NCI-H1436 (cell line): ENCODE data around the gene CEP170.
A peak's percentile ranks its signal among the peaks of the same experiment; 100 is the strongest.
"Not testable (repeated sequence)": the region's sequence is repeated elsewhere in the genome, so short reads cannot be mapped to it uniquely, and the experiment has no call there.

ENCODE experiments used
- DNase-seq: peaks from one replicate; lab custom pipeline; 2025; lab: John Stamatoyannopoulos, UW

The CEP170 gene

DNA sequence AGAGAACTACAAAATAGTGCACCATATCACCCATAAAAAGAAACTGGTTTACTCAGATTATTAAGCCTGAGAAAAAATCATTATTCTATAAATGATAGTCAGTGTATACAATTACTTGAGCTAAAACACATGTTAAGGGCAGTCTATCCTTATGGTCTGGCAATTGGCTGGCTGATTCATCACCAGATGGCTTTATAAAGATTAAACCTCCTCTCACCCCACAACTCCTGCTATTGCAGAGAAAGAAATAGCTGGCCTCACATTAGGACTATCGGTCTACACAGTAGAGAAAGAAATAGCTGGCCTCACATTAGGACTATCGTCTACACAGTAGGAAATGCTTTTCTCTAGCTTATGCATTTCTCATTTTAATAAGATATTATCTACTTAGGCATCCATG is 21.2 kb downstream of the CEP170 start:
- DNase-seq, result no peak

DNA sequence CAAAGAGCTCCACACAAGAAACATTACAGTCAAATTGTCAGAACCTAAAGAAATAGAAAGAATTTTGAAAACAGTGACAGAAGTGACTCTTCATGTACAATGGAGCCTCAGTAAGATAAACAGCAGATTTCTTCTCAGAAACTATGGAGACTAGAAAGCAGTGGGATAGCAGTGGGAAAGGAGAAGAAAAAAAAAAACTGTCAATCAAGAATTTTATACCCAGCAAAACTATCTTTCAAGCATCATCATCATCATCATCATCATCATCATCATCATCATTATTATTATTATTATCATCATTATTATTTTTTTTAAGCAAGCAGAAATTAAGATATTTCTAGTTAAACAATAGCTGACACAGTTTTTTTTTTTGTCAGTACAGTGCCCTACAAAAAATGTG is 24.2 kb downstream of the CEP170 start:
- peak; percentile 56 for DNase-seq

DNA sequence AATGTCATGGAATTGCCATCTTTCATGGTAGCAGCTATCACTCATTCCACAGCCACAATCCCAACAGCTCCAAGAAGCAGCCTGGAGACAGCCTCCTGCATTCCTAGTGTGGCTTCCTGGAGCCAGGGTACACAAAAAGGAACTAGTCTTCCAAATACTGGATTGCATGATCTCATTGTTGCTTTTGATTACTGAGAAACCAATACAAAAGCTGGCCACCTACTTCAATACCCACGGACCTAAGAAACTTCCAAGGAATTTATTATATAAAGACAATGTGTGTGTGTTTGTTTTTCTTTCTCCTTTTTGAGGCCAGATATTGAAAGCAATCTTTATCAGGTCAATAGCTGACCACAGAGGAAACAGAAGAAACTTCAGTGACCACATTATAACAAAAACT is 25.6 kb downstream of the CEP170 start:
- DNase-seq, result no peak

DNA sequence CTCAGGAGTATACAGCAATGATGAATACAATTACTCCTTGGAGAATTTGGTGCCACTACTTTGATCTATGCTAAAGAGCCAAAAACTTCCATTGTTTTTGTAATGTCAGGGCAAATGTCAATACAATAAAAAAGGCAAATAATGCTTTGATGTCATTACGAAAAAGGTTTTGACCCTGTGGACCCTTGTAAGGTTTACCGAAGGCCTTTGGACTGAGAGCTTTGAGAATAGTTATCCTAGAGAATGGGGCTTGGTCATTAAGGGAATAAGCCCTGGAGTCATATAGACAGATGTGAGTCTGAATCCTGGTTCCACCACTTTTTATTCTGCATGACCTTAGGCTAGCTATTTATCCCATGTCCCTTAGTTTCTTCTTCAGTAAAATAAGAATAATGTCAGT is 27.5 kb downstream of the CEP170 start:
- no peak for DNase-seq

DNA sequence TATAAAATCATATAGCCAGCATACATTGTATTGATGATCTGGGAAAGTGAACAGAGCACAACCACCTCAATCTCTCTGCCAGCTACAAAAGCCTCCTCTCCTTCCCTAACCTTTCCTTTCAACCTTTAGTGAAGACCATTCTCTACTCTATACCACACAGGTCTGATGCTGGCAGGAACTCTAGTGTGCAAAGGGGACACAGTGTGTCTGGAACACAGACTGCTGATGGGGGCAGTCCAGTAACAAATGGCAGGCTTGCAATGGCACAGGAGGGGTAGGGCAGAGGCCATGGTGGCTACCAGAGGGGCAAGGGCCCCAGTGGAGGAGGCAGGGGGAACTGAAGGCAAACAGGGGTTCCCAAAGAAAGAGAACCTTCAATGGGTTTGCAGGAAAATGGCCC is 37.0 kb downstream of the CEP170 start:
- no peak for DNase-seq

DNA sequence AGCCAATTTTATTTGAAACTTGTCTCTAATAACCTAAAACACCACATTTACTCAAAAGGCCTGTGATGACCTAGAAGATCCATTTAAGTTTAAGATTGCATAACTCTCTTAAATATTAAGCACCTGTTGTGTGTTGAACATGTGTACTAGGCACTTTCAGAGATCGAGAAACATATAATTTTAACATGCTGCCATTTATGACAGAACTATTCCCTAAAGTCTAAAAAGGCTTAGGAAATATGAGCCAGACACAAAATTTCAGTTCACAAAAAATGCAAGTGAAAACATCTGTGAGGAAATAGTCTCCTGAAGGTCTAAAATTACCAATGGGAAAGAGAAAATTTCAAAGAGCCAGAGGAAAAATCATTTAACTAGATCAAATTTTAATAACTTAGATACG is 37.7 kb downstream of the CEP170 start:
- no peak for DNase-seq

DNA sequence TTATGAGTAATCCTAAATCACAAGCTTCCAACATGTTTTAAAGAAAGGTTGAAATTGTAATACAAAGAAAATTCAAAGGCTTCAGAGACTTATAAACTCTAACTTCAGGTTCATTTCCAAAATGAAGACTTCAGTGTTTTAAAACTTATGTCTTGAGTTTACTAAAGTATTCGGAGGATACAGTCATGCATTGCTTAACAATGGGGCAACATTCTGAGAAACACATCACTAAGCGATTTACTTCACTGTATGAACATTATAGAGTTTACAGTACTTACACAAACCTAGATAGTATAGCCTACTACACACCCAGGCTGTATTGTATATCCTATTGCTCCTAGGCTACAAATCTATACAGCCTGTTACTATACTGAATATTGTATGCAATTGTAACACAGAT is 38.3 kb downstream of the CEP170 start:
- no peak for DNase-seq

DNA sequence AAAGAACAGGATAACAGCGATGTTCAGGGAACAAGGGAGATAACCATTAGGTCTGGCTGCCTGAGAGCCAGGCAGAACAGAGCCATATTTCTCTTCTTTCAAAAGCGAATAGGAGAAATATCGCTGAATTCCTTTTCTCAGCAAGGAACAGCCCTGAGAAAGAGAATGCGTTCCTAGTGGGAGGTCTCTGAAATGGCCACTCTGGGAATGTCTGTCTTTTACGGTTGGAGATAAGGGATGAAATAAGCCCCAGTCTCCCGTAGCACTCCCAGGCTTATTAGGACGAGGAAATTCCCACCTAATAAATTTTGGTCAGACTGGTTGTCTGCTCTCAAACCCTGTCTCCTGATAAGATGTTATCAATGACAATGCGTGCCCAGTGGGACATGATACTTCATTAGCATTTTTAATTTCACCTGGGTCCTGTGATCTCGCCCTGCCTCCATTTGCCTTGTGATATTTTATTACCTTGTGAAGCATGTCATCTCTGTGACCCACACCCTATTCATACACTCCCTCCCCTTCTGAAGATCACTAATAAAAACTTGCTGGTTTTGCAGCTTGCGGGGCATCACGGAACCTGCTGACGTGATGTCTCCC is 39.7 kb downstream of the CEP170 start:
- DNase-seq, result not testable (repeated sequence)

DNA sequence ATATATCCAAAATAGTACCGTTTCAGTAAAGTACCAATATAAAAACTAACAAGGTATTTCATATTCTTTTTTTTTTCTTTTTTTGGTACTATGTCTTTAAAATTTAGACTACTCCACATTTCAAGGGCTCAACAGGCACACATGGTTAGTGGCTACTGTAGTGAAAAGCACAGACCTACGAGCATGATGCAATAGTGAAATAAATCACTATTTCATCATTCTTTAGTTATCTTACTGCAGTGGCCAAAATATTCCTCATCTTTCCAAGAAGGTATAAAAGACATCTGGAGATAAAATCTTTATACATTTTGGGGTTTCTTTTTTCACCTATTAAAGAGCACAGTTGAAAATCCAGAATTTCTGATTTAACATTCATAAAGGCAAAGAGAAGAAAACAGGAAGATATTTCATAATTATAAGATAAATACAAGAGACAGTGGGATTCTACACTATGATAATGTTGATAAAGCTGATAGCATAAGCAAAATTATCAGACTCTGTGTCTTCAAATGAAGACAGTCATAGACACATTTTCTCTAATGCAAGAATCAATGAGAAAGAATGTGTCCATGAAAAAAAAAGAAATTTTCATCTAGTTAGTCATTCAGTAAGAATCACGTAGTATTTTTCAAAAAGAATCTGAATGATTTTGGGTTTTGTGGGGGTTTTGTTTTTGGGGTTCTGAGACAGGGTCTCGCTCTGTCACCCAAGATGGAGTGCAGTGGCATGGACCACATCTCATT is 41.9 kb downstream of the CEP170 start:
- no peak for DNase-seq

DNA sequence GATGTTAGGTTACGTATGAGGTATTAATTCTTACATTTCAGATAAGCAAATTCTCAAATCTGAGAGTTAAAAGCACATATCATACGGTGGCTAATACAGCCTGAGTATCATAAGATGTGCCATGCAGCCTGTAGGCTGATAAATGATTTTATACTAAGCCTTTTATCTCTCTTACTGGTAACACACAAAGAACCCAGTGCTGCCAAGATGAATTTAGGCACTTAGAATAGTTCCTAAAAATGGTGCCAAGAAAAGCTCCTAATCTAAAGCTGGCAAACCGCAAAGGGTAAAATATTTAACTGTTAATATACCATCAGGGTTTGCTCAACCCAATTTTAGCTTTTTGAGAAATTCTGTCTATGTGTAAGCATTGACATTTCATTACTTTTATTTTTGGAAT is 43.1 kb downstream of the CEP170 start:
- DNase-seq, result not testable (repeated sequence)

DNA sequence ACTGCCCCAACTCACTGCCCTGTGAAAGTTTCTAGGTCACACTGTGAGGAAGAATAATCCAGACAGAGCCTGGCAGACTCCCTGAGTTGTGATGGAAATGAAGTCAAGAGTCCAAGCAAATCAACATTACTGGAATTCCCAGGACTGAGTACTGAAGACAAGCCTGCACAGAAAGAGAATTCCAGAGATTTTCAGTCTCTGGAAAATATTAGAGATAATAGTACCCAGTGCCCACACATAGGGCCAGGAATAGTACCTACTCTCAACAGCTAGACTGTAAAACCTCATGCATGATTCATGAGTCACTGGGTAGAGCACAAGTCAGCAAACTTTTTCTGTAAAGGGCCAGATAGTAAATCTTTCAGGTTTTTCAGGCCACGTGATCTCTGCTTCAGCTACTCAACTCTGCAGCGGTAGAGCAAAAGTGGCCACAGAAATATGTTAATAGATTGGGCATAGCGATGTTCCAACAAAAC is 50.0 kb downstream of the CEP170 start:
- DNase-seq, result not testable (repeated sequence)

DNA sequence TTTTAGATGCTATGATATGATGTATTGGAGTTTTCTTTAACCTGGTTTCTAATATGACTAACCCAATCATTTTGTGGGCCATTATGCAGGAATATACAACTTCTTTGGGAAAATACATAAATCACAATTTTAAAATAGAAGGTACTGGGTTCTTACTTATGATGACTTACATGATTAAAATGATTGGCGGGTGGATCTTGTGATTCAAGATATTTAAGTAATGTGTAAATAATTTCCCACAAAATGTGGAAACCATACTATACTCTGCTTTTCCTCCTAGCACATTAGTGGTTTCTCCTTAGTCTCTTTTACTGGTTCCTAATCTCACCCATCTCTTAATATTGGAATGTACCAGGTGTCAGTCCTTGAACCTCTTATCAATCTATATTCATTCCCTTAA is 50.7 kb downstream of the CEP170 start:
- not testable (repeated sequence) for DNase-seq

DNA sequence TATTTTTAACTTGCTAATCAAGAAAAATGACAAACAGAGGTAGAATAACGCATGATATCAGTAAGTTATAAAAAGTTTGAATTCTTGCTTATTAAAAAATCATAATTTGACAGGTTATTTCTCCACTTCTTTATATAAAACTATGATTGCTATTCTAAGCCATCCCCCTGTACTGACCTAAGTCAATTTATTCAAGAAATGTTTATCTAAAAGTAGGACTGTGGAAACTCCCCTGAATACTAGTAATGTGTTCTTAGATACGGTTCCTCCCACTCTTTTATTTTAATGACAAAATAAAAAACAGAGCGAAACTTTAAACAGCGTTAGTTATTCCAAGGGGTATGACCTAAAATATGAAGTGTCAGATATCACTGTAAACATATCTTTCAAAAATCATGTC is 51.9 kb downstream of the CEP170 start:
- DNase-seq, result not testable (repeated sequence)

DNA sequence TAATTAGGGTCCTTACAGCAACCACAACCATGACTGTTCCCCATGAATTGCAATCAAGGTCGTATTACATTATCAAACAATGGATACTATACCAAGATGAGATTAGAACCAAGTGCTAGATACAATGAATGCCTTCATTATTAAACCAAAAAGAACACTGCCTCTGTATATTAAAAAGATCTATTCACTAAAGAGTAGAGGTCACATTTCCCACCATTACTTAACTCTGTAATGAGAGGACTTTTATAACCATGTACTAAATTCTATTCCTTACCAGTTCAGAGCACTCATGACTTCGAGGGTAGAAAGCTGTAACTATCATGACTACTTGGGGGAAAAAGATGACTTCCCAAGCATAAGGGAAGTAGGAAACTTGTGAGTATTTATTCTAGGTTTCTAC is 53.8 kb downstream of the CEP170 start:
- DNase-seq, result not testable (repeated sequence)

DNA sequence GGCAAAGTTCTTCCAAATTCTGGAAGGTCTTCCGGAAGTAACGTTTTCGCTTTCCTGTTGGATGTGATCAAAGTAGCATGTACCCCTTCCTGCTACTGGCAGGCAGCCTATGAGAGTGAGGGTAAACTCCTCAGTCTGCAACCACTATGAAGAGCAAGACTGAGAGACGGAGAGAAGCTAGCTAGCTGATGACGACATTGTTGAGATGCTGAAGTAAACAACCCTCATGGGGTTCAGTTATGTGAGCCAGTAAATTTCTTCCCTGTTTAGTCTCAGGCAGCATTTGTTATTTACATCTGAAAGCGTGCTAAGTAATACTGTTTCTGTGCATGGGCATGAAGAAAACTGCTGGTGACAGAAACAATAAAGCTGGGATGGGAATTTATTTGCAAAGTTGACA is 57.6 kb downstream of the CEP170 start:
- DNase-seq, result not testable (repeated sequence)

DNA sequence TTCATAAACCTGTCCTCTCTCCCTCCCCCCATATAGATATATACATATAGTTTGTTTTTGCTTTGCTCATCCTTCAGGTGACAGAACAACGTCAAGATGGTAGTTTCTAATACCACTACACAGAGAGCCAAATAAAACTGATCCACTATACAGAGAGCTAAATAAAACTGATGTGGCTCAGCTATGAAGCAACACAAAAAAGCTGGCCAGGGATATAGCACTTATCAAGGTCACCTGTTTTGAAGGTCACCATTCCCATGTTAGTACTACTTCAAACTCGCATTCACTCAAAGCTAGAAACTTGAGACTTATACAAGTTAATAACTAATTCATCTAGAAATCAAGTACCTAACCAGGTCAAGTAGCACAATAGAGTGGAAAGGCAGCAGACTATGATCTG is 61.8 kb downstream of the CEP170 start:
- DNase-seq, result not testable (repeated sequence)

DNA sequence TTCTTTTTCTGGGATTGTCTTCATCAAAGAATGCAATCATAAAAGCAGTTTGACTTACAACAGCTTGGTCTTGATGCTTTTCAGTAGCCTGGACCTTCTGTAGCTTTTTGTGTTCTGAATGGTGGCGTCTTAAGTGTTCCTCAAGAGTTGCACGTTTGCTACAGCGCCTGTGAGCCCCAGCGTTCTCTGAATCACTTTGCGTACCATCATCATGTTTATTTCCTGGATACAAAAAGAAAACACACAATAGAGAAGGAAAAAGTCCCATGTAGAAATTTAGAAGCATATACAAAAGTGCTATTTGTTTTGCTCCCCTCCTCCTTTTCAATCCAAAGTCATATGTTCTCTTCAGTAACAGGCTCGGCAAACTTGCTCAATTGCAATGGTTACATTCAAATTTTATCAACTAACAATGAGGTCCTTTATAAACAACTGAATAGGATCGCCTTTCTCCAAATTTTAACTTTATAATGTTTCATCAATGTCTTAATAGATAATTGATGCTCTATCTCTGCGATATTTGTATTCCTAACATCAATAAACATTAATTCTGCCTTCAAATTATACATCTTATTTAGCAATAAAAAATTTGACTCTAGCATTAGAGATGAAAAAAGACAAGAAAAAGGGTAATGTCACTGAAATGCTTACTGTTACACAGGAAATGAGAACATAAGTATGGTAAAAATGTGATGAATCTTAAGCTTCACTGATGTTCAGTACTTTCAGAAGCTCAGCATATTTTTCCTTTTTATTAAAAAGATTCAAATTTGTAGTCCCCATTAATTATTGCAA is 68.7 kb downstream of the CEP170 start:
- not testable (repeated sequence) for DNase-seq

DNA sequence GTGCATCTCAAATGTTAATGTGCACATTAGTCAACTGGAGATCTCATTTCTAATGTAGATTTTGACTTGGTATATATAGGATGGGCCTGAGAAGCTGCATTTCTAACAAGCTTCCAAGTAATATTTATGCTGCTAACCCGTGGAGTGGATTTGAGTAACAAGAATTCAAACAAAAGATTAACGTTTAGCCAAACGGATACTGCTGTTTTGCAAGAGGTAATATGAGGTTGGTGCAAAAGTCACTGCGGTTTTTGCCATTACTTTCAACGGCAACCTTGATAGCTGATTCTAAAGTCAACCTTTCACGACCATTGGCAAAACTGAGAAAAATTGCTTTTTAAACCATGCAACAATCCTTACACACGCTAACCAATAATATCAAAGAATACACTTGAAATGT is 70.3 kb downstream of the CEP170 start:
- not testable (repeated sequence) for DNase-seq

DNA sequence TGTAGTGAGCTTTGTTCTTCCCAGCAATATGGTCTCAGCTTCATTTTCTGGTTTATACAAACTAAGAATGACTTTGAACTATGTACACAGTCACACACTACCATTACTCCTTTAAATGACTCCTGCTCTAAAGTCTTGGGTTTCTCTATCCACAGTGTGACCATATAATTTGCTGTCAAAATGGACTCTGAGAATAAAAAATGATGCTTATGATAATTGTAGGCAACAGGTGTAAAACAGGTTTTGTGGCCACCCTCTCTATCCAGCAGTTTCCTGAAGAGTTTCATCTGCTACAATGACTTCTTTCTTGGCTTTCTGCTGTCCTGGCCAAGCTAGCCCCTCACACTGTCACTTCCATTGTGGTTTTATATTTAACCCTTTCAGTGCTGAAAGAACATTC is 71.4 kb downstream of the CEP170 start:
- DNase-seq, result not testable (repeated sequence)

DNA sequence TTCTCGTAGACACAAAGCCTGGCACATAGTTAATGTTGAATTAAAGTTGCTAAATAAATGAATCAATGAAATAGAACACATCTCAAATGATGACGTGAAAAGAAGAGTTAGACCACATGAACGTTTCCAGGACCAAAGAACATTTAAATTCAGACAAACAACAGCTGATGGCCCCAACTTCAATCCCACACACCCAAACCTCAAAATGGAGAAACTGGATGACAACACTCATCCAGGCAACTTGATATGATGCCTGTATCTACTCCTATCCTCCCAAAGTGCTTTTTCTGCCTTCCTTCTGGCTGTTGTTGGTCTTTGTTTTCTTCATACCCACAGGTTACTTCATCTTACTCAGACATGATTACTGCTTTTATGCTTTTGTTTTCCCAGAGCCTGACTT is 71.9 kb downstream of the CEP170 start:
- DNase-seq, result peak; percentile 36

DNA sequence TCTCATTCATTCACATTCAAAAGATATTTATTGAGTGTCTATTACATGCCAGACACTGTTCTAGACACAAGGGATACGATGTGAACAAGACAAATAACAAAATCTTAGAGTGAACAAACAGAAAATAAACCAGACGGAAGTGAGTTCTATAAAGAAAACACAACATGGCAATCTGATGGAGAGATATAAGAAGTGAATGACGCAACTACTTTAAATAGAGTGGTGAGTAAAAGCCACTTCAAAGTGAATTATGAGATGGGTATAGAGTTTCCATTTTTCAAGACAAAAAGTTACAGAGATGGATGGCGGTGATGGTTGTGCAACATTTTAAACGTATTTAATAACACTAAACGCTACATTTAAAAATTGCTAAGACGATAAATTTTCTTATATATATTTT is 75.4 kb downstream of the CEP170 start:
- peak; percentile 67 for DNase-seq

DNA sequence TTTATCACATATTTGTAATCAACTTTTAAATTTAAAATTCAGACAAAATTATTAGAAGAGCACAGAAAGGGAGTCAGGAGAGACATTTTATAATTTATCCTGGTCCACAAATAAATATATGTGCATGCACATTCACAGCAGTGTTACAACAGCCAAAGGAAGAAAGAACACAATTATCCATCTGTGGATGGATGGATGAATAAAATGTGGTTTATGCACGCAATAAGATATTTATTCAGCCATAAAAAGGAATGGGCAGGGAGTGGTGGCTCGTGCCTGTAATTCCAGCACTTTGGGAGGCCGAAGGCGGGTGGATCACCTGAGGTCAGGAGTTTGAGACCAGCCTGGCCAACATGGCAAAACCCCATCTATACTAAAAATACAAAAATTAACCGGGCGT is 77.3 kb downstream of the CEP170 start:
- not testable (repeated sequence) for DNase-seq
